DMS 273 treated with DMSO at 0.1 percent for 48 hours (cell line): ENCODE results near the gene PDE4B.

Experiments
- DNase-seq: peaks from one replicate; lab custom pipeline; 2025; lab: John Stamatoyannopoulos, UW

Gene PDE4B

DNA sequence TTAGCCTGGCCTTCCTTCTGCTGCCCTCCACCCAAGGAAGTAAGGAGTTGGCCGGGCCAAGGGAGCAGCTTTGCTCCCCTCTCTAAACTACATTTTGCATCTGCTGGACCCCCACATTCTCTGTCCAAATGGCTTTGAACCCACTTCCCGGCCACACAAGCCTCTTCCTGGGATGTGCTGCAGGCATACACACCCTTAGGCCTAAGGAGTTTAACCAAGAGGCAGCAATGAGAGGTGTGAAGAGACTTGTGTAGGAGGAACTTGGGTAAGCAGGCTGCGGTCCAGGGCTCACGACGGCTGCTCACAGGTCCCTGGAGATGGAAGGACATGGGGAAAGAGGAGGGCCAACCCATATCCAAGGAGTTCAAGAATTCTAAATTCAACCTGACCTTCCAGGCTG, 544.6 kb downstream of the PDE4B start:
- DNase-seq: no peak

DNA sequence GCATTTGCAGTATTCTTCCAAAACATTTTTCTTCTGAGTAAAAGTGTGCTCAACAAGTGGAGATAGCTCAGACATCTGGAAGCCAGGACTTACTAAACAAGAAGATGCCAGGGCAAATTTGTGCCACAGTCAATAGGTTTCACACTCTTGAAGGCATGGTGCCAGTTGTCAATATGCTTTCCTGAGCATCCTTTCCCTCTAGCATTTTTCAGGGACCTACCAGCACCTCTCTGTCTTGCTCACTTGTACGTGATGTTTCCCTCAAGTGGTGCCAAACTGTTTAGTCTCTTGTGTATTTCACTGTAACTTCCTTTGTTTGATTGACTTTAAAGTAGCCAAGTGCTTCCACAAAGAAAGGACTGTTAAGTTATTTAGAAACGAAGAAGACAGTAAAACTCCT, 547.2 kb downstream of the PDE4B start:
- DNase-seq: no peak

DNA sequence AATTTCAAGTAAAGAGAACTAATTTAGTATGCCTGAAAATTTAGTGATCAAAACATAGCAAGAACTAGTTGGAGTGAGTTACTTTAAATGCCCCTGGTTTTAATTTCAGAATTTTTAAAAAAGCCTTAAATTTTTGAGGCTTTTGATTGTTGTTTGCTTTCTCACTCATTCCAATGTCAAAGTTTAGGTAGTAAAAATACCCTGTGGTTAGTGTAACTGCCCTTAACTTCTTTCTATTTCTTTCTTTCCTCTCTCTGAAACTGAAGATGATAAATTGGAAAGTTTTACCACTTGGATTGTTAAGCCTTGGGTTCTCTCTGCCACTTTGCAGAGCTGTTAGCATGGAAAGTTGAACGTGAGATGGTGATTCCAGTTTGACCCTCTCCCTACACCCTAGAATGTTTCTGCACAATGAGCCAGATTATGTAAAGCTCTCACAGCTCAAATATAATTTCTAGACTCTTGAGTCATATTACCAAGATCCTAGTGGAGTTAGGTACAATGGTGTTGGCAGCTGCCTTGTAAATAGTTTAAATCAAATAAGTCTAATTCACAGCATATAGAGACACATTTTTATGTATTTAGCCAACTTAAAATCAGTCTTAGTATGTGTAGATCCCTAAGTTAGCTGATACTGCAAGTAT, 548.9 kb downstream of the PDE4B start:
- DNase-seq: no peak

DNA sequence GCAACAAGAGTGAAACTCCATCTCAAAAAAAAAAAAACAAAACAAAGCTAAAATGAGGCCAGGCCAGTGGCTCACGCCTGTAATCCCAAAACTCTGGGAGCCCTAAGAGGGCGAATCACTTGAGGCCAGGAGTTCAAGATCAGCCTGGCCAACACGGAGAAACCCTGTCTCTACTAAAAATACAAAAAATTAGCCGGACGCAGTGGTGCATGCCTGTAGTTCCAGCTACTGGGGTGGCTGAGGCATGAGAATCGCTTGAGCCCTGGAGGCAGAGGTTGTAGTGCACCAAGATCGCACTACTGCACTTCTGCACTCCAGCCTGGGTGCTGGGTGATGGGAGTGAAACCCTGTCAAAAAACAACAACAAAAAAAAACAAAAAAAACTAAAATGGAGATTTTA, 550.0 kb downstream of the PDE4B start:
- no peak for DNase-seq

DNA sequence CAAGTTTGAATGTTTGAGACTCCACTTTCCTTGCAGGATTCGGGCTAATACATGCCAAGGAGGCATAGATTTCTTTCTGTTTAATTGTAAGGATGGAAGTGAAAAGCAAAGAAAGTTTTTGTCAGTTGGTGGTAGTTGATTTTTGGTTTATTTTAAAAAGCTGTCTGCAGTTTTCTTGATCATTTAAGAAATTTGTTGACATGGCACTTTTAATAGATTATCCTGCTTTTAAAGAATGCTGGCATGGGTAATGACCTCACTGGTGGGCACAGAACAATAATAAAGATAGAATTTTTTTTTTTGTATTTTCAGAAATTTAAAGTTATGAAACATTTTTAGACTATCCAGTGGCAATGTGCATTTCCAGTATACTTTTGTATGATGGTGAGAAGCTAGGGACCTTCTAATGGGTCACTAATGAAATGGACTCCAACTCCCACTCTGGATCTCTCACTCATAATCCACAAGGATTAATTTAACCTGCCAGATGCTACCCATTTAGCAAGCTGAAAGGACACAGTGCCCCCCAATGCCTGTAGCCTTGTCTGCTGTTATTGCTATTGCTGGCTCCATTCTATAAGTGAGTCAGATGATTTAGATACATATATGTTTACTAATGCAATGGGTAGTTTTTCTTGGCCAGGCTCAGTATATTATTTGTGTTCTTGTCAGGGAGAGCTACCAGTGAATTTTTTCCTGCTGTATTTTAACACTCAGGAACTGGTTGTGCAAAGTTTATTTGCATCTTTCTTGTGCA, 551.1 kb downstream of the PDE4B start:
- DNase-seq: no peak

DNA sequence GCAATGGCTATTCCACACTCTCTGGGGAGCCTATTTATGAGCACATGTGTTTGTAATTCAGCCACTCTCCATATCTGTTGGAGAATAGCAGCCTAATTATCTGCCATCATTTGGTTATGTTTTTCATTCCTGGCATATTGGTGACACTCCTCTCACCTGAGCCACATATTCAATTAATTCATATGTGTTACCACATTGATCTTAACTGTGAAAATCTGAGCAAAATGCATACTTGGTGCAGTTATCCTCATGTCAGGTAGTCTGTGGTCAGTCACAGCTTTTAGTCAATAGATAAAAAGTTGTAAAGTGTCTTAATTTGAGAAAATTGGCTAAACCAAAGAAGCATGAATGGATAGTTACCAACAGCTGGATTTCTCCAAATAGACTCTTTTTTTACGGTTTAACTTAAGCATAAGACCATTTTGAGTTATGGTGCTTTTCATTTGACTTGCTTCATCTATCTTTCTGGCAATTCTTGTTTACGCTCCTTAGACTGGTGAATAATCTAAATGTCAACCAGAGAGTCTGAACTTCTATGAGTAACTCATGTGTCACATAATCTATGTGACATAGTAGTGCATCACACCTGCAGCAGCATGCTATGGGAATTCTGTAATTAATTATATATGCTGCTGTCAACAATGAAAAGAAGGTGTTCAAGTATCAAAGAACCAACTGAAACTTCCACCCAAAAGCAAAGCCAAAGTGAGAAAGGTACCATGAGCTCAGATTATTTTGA, 553.5 kb downstream of the PDE4B start:
- DNase-seq: no peak

DNA sequence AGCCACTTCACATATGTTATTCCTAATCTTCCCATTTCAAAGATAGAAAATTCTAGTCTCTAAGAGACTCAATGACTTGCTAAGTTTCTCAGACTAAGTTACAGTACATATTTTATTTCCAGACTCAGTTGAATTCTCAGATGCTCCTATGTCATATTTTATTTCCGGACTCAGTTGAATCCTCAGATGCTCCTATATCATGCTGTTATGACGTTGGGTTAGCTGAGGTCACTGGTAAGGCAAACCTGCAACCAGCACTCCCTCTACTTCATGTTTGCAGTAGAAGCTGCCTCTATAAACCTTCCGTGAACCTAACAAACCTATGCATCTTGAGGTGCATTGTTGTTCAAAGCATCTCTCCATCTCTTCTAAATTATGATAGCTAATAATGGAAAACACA, 554.2 kb downstream of the PDE4B start:
- DNase-seq: no peak

DNA sequence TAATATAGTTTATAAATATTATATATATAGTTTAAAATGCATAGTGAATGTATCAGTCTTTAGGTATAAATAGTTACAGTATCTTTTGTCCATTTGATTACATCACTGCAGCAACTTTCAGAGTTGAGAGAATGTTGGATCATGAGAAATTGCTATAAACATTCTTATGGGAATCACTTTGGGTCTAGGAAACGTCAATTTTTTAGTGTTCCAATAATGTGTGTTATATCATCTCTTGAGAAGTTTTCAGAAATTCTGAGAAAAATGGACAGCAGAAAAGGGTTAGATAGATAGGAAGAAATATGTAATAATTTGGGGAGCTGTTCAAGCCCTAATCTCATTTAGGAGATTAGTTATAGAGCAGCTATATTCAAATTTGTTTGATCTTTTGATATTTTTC, 556.1 kb downstream of the PDE4B start:
- DNase-seq: no peak

DNA sequence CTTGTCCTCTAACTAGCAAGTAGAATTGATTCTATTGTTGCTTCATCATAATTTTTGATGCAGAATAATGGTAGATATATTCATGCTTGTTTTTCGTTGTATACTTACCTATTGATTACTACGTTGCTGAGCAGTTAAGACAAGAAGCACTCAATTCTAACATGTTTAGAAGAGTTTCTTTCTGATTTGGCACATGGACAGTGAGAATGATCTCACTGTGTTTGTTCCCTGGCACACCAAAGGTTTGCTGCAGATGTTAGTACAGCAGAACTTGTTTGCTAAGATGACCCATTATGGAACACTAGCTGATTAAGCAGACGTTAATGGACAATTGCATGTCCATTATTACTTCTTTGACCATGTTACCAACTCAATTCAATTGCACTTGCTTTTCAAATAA, 556.5 kb downstream of the PDE4B start:
- DNase-seq: no peak

DNA sequence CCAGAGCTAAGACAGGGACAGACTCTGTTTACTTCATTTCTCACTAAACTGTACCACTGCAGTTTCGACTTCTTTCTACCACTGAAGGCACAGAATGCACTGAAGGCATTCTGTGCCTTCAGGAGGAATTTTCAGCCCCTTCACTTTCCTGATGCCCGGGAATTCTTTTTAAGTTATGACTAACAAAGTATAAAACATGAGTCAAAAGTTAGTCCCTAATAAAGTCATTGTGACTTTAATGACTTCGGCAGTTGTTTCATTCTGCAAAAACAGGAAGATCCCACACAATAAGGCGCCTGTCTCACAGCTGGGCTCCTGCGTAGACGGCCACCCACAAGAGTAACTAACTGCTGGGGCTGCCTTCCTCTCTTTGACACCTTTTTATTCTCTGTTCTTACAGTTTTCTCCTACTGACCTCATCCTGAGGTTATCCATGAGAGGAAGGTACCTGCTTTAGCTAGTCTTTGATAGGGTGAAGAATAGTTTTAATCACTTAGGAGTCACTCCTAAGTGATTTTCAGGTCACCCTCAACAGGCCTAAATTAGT, 557.4 kb downstream of the PDE4B start:
- DNase-seq: no peak

DNA sequence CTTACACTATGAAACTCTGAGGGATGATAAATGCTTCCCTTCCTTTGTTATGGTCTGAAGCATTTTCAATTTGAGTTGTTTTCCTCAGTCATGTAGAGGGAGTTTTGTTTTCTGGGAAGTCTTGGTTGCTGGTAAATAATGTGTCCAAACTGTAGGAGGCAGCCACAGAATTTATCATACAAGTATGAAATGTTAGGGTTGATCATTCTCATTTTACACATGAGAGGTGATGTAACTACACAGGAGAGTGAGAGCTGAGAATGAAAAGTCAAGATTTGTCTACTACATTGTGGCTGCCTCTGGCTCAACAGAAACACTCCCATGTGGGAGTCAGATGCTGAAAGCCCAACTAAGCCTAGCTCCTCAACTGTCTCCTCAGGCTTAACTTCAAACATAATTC, 558.8 kb downstream of the PDE4B start:
- DNase-seq: no peak

DNA sequence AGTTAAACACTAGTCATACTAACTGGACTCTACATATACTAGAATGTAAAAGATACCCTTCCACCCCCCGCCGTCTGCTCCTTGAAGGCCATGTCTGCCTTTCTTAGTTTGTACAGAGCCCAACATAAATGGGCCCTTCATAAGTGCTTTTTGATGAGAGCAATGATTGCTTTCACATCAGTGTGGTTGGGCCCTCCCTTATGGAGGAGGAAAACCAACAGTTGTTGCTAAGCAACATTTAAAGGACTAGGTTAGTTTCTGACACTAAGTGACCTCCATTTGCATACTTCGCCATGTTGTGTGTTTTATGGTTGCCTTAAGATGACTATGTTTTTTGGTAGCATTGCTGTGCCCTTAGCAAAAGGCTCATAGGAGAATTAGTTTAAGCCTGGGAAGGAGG, 559.2 kb downstream of the PDE4B start:
- DNase-seq: no peak

DNA sequence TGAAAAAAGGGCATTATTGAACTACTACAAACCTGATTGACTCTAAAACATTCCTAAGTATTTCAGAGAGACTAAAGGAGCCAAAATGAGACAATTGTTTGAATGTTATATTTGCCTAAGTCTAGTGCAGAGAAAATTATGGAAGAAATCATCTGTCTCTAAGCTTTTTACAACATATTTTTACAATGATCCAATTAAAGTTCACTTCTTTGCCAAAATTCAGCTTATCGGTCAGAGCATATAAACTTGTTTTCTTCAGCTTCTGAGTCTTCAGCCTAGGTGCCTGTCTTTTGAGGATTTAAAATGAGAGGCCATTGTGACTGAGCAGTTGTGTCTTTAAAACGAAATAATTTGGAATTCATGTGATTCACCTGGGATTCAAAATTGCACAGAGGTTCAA, 560.1 kb downstream of the PDE4B start:
- DNase-seq: no peak

DNA sequence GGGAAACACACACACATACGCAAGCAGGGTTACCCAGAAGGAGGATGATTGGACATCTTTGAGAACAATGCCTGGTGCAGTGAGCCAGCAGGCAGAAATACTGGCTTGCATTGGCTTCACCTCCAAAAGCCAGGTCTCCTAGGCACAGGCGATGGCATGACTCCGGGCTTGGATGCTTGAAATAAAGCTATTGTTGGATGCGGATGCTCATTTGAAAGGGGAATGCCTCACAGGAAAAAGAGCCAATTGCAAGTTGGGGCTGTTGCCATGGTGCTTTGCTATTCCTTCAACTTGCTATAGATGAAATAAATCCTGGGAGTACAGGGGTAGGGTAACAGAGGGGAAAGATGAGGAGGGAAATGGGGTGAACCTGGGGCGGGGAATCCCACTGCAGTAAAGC, 560.6 kb downstream of the PDE4B start:
- DNase-seq: no peak

DNA sequence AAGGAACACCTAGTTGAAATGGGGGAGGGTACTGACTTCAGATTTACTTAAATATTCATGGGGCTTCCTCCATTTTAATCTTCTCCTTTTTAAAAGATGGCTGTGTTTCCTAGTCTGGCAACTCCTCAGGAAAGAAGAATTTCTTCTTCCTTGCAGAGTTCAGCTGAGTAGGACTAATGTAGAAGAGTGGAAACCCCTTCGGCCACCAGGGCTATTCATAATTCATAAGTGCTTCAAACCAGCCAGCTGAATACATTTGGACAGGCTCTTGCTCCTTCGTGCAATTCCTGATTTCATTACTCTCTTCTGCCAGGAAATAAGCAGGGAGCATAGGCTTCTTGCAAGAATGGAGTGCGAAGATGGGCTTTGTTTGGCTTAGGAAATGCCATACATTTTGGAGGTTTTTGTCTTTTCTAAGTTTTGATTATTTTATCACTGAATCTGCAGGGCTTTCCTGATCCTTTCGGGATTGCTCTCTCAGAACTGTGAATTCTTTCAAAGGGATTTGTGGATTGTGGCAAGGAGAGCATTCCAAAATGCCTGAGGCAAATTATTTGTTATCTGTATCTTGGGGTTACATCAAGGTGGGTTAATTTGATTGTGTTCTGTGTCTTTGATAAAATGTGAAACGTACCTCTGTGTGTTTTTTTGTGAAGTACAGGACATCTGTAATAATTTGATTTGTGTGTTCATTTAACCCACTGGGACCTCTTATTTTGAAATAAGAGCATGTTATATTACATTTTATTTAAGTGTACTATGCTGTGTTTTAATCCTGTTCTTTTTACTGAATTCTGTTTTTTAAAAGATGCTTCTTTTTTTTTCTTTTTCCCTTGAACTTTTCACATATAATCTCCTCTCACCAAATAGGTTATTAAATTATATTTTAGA, 561.9 kb downstream of the PDE4B start:
- no peak for DNase-seq

DNA sequence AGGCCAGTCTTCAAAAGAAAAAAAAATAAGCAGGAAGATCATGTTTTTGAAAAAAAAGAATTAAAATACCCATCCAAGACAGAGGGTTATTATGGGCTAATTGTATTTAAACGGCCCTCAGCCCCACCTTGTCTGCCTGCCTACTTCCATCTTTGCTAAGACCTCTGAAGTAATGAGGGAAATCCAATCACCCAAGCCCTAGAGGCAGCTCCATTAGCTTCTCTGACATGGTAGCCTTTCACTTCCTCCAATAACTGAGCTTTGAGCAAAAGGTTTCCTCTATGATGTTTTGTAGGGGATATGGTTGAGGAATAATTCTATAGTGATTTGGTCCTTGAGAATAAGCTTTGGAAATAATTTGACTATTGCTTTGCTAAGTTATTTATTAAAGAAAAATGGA, 563.1 kb downstream of the PDE4B start:
- DNase-seq: no peak

DNA sequence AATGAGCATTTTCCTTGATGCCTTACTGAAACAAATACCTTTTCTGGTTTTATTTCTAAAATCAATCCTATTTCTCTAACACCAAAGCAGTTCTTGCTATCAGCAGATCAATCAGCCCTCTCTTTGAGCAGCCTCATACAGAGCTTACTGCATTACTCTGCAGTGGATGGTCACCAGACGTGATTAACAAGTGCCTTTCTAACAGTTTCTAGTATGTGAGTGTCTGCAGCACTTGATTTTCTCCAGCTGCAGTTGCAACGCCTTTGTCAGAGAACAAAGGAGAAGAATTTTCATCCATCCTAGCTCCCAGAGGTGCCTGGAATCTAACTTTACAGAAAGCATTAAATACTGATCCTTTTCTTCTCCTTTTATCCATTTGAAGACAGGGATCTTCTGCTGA, 563.9 kb downstream of the PDE4B start:
- DNase-seq: no peak

DNA sequence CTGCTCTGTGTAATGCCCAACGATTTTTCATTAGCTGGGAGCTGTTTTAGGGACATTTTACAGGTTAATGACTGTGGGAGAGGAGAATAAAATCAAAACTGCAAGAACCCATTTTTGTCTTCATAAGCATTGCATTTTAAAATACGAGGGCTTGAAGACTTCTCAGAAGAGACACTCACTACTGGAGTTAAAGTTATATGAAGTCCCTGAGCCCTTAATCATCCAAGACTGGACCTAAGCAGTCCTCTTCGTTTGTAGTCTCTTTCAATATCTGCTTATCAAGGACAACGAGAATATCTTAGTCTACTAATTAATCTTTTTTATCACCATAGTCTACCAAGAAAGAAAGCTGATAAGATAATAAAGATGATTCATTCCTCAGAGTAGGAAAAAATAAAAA, 564.3 kb downstream of the PDE4B start:
- no peak for DNase-seq

DNA sequence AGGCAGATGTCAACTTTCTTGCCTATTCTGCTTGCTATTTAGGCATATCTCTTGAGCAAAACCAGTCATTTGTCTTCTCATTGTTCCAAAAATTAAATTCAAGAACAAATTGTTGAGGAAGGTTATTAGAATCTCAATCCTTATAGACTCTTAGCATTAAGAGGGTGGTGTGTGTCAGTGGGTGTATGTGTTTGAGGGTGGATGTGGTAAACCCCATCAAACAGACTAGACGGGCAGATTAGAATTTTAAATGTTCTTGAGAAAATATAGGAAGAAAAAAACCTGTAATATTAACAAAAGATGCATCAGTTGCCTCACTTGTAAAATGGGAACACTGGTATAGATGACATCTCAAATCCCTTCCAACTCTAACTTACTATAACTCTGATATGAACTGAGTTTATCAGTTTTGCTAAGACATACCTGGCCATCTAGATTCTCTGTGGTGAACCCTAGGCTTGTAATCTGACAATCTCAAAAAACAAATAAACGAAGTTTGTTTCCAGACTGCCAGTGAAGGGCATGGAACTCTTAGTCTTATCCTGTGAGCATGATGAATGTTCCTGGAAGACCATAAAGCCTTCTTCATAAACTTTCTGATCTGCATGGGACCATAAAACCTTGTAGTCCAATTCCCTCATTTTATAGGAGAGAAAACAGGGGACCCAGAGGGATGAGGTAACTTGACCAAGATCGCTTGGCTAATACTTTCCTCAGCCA, 564.9 kb downstream of the PDE4B start:
- no peak for DNase-seq

DNA sequence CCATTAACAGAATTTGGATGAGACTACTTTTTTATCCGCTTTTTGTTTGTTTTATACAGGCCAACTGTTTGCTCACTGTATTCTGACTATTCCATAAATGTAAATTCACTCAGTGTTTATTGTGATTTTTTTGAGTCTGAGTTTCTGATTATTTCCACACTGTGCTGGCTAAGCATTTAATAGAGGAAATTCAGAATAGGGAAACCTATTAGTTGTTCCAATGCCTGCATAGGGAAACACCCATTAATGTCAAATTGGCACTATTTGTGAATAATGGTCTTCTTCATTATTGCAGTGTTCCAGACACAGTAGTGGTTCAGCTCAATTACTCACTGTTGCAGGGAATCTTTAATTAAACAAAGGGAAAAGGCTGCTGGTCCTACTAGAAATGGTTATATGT, 566.6 kb downstream of the PDE4B start:
- no peak for DNase-seq

DNA sequence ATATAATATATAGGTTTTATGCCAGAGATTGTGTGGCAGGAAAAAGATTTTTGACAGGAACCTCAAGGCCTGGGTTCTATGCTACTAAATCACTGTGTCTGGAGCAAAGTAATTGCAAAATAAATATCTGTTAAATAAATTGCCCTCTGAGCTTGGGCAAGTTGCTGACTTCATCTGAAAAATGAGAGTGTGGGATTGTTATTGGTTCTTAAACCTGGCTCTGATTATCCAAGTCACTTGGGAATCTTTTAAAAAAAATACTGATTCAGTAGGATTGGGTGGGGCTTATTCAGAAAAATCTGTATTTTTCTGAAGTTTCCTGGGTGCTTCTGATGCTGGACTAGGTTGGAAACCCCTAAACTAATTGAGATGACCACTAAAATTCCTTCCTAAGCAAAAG, 567.1 kb downstream of the PDE4B start:
- DNase-seq: no peak
